Esophagus squamous epithelium (tissue), 5 donors: Measurements from ENCODE around the gene SRPK1. TPM values are rescaled to one million over a fixed set of nuclear protein-coding genes. Genes with fewer than 3 reads are reported as not detected.

ENCODE experiments used
- DNase-seq: peaks from one replicate; lab custom pipeline; 2025; lab: John Stamatoyannopoulos, UW
- H3K27ac ChIP-seq, 4 donors: fragments of 200-600 bp; sonication (generic); one replicate each; pipeline ENCODE4 v1.5.1; 2016 to 2019; ENCODE audit warnings: mild to moderate bottlenecking in 1 of 4
- H3K27me3 ChIP-seq, 4 donors: fragments of 200-600 bp; sonication (generic); 1 replicate in 3 of 4; 2 replicates in 1 of 4; pipeline versions ENCODE4 v1.5.1 to v1.6.0; 2017 to 2021; ENCODE audit warnings: antibody characterized with exemption in 1 of 4
- H3K36me3 ChIP-seq, 3 donors: fragments of 200-600 bp; sonication (generic); one replicate each; pipeline ENCODE4 v1.5.1; 2016 to 2019
- H3K4me1 ChIP-seq, 3 donors: fragments of 200-600 bp; sonication (generic); one replicate each; pipeline ENCODE4 v1.5.1; 2017 to 2019
- H3K4me3 ChIP-seq, 4 donors: fragments of 200-600 bp; sonication (generic); 1 replicate in 3 of 4; 2 replicates in 1 of 4; pipeline ENCODE4 v1.5.1; 2016 to 2019; ENCODE audit warnings: mild to moderate bottlenecking in 2 of 4, moderate library complexity in 1 of 4
- H3K9me3 ChIP-seq, 3 donors: fragments of 200-600 bp; sonication (generic); one replicate each; pipeline ENCODE4 v1.5.1; 2016 to 2019
- CTCF ChIP-seq, 6 experiments: fragments of 450-650 bp in 4 of 6; fragments of 200-600 bp in 2 of 6; sonication (generic) in 2 of 6; IDR thresholded peaks; one replicate each; pipeline ENCODE4 v1.5.1; 2016 to 2019; ENCODE audit warnings: antibody characterized with exemption in 6 of 6, mild to moderate bottlenecking in 4 of 6, moderate library complexity in 4 of 6
- POLR2A ChIP-seq, 4 donors: fragments of 450-650 bp; IDR thresholded peaks; one replicate each; pipeline ENCODE4 v1.6.1; 2017; ENCODE audit warnings: antibody characterized with exemption in 4 of 4, mild to moderate bottlenecking in 4 of 4, moderate library complexity in 3 of 4
- WGBS, 2 donors: methylation state at CpG; one replicate each; pipeline ENCODE4 v1.1.5; 2018; 5-methylcytosine and 5-hydroxymethylcytosine counted together
- intact Hi-C: fragments of 100-400 bp; cut with DNase I; formaldehyde crosslinking; loops from one replicate; pipeline ENCODE4 v1.15.0; 2022
- total RNA-seq, 4 donors: library from RNA; depleted of rRNA; stranded (reverse); fragments of >200 nt; gene quantifications; one replicate each; pipeline ENCODE4 v1.1.0, GENCODE V29; 2016
- donor health status: DM: yes; HTN: yes; CAD: no.

SRPK1 gene
- total RNA-seq, 4 donors from 2014 or later, result 66.1 to 109 (median 86.5) TPM

GRCh38 chr6:35925961-35926360 lies 5.1 kb upstream of the SRPK1 start:
- Histone ChIP-seq H3K36me3 (no peaks in the 10 kb centered on the region), H3K9me3 (no peaks in the 10 kb centered on the region), H3K4me1 (peaks cover 6 to 27% (median 14%) of the 10 kb centered on the region in 3 donors), H3K27me3 (no peaks in the 10 kb centered on the region), H3K27ac (peak overlapping the region in 3 of 4 donors; percentile 33 to 75 (median 66)), H3K4me3 (no peak overlapping the region)
- DNase-seq, result no peak
- no peak for TF ChIP-seq POLR2A (IDR thresholded peaks at IDR 0.05)
- no peak for TF ChIP-seq CTCF (IDR thresholded peaks at IDR 0.05)
- WGBS, 2 donors, result 67 to 78% methylated on average over 3 of the region's 3 CpGs
- intact Hi-C loops, result no loop called here

- 95 to 100% methylated on average over 1 of the region's 1 CpG for WGBS, 2 donors
- Histone ChIP-seq H3K9me3 (no peaks in the 10 kb centered on the region), H3K27me3 (no peaks in the 10 kb centered on the region), H3K36me3 (no peaks in the 10 kb centered on the region), H3K4me1 (peaks cover 8 to 39% (median 14%) of the 10 kb centered on the region in 3 donors), H3K27ac (no peak overlapping the region), H3K4me3 (no peak overlapping the region)
- no peak for DNase-seq
- intact Hi-C loops, result no loop called here
- no peak for TF ChIP-seq CTCF (IDR thresholded peaks at IDR 0.05)
- TF ChIP-seq POLR2A (IDR thresholded peaks at IDR 0.05), result no peak
Observed at GRCh38 chr6:35924146-35924545, 3.2 kb upstream of the SRPK1 start.

GRCh38 chr6:35922139-35922554 lies 1.2 kb upstream of the SRPK1 start:
- Histone ChIP-seq H3K4me1 (peaks cover 14 to 59% (median 20%) of the 10 kb centered on the region in 3 donors), H3K36me3 (no peaks in the 10 kb centered on the region), H3K27ac (no peak overlapping the region), H3K9me3 (no peaks in the 10 kb centered on the region), H3K27me3 (no peaks in the 10 kb centered on the region), H3K4me3 (no peak overlapping the region)
- no peak for TF ChIP-seq POLR2A (IDR thresholded peaks at IDR 0.05)
- TF ChIP-seq CTCF (IDR thresholded peaks at IDR 0.05), result no peak
- WGBS, 2 donors, result 72 to 78% methylated on average over 4 to 5 of the region's 5 CpGs
- intact Hi-C loops, result no loop called here
- no peak for DNase-seq

GRCh38 chr6:35919827-35920751 lies 809 bp downstream of the SRPK1 start:
- peak; percentile 5 for DNase-seq
- H3K27ac ChIP-seq, result peak overlapping the region; percentile 85 to 96 (median 92)
- peaks cover 11 to 52% (median 20%) of the 10 kb centered on the region in 3 donors for H3K4me1 ChIP-seq
- peak in 1 of 4 donors; percentile 27 for TF ChIP-seq POLR2A (IDR thresholded peaks at IDR 0.05)
- no peak for TF ChIP-seq CTCF (IDR thresholded peaks at IDR 0.05)
- H3K4me3 ChIP-seq, result peak overlapping the region; percentile 68 to 95 (median 94)
- H3K36me3 ChIP-seq, result peaks cover 0 to 20% (median 0%) of the 10 kb centered on the region in 3 donors
- H3K9me3 ChIP-seq, result no peaks in the 10 kb centered on the region
- WGBS, 2 donors, result 0 to 1% methylated on average over 19 to 22 of the region's 50 CpGs
- H3K27me3 ChIP-seq, result no peaks in the 10 kb centered on the region
- intact Hi-C loops, result no loop called here
